ENCODE results near the gene CDKN2C.
"Not testable (repeated sequence)": the region's sequence is repeated elsewhere in the genome, so short reads cannot be mapped to it uniquely, and the experiment has no call there.

CDKN2C gene

DNA sequence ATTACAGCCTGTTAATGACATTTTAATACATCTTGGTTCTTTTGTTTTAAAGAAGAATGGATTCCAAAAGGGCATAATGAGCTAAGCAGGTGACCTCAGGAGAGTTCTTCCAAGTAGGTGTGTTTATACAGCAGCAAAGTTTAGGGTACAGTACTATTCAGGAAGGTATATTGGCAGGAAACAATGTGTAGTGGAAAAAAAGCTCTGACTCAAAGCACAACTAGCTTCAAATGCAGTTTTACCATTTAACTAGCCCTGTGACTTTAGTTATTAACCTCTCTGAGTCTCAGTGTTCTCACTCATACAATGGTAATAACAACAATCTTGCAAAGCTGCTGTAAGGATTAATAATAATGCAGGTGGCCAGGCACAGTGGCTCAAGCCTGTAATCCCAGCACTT is 39.9 kb upstream of the CDKN2C start:
- TF ChIP-seq MYC (IDR thresholded peaks at IDR 0.05; ENCODE audit: low read depth, low read length) (no peak), POLR2A (IDR thresholded peaks at IDR 0.05; ENCODE audit: extremely low read depth, insufficient read length) (no peak)
- TF ChIP-seq, protein P1, sequence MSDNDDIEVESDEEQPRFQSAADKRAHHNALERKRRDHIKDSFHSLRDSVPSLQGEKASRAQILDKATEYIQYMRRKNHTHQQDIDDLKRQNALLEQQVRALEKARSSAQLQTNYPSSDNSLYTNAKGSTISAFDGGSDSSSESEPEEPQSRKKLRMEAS (IDR thresholded peaks at IDR 0.05; ENCODE audit: low read depth, low read length) = no peak
- TF ChIP-seq, protein P2, sequence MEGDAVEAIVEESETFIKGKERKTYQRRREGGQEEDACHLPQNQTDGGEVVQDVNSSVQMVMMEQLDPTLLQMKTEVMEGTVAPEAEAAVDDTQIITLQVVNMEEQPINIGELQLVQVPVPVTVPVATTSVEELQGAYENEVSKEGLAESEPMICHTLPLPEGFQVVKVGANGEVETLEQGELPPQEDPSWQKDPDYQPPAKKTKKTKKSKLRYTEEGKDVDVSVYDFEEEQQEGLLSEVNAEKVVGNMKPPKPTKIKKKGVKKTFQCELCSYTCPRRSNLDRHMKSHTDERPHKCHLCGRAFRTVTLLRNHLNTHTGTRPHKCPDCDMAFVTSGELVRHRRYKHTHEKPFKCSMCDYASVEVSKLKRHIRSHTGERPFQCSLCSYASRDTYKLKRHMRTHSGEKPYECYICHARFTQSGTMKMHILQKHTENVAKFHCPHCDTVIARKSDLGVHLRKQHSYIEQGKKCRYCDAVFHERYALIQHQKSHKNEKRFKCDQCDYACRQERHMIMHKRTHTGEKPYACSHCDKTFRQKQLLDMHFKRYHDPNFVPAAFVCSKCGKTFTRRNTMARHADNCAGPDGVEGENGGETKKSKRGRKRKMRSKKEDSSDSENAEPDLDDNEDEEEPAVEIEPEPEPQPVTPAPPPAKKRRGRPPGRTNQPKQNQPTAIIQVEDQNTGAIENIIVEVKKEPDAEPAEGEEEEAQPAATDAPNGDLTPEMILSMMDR (IDR thresholded peaks at IDR 0.05; ENCODE audit: low read depth, low read length) = no peak
- no peak overlapping the region for H3K4me3 ChIP-seq (ENCODE audit: low read depth, low read length)
- no peak for DNase-seq (ENCODE audit: low read depth)

DNA sequence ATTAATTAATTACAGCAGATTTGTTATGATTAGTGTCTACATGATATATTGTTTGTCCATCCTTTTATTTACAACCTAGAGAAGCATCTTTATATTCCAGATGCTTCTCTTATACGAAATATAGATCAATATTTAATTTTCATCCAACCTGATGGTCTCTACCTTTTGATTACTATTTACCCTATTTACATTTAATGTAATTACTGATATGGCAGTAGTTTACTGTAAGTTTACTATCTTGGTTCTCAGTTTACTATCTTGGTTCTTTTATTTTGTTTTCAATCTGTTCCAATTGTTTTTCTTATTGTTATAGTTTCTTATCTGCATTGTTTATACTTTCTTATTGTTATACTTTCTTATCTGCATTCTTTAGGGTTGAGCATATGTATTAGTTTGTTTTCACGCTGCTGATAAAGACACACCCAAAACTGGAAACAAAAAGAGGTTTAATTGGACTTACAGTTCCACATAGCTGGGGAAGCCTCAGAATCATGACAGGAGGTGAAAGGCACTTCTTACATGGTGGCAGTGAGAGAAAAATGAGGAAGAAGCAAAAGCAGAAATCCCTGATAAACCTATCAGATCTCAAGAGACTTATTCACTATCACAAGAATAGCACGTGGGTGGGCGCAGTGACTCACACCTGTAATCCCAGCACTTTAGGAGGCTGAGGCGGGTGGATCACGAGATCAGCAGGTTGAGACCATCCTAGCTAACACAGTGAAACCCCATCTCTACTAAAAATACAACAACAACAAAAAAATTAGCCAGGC is 38.9 kb upstream of the CDKN2C start:
- no peak overlapping the region for H3K4me3 ChIP-seq (ENCODE audit: low read depth, low read length)
- TF ChIP-seq POLR2A (IDR thresholded peaks at IDR 0.05; ENCODE audit: extremely low read depth, insufficient read length) (no peak), MYC (IDR thresholded peaks at IDR 0.05; ENCODE audit: low read depth, low read length) (no peak)
- TF ChIP-seq, protein P2 (IDR thresholded peaks at IDR 0.05; ENCODE audit: low read depth, low read length) = no peak
- TF ChIP-seq, protein P1 (IDR thresholded peaks at IDR 0.05; ENCODE audit: low read depth, low read length) = no peak
- DNase-seq (ENCODE audit: low read depth) = peak; percentile 62

DNA sequence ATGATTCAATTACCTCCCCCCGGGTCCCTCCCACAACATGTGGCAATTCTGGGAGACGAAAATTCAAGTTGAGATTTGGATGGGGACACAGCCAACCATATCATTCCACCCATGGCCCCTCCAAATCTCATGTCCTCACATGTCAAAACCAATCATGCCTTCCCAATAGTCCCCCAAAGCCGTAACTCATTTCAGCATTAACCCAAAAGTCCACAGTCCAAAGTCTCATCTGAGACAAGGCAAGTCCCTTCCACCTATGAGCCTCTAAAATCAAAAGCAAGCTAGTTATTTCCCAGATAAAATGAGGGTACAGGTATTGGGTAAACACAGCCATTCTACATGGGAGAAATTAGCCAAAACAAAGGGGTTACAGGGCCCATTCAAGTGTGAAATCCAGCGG is 38.0 kb upstream of the CDKN2C start:
- DNase-seq (ENCODE audit: low read depth); H3K4me3 ChIP-seq (ENCODE audit: low read depth, low read length): not testable (repeated sequence)

DNA sequence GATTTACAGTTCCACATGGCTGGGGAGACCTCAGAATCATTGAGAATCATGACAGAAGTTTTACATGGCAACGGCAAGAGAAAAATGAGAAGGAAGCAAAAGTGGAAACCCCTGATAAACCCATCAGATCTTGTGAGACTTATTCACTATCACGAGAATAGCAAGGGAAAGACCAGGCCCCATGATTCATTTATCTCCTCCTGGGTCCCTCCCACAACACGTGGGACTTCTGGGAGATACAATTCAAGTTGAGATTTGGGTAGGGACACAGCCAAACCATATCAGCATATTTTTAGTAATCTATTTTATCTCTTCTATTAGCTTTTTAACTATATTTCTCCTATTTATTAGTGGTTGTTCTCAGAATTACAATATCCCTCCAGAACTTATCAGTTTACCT is 36.3 kb upstream of the CDKN2C start:
- not testable (repeated sequence) for DNase-seq (ENCODE audit: low read depth)

DNA sequence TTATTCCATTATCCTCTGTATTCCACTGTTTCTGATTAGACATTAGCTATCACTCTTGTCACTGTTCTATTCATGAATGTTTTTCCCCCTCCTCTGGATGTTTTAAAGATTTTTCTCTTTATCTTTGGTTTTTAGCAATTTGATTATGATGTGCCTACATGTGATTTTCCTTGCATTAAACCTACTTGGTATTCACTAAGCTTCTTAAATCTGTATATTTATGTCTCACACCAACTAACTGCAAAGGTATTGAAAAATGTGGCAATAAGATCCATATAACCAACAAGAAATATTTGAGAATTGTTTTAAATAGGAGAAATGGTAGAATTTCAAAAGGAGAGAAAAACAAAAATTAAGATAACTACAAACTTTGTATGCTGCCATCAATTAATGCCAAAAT is 35.2 kb upstream of the CDKN2C start:
- TF ChIP-seq, protein P2 (IDR thresholded peaks at IDR 0.05; ENCODE audit: low read depth, low read length) = no peak
- TF ChIP-seq MYC (IDR thresholded peaks at IDR 0.05; ENCODE audit: low read depth, low read length) (no peak), POLR2A (IDR thresholded peaks at IDR 0.05; ENCODE audit: extremely low read depth, insufficient read length) (no peak)
- TF ChIP-seq, protein P1 (IDR thresholded peaks at IDR 0.05; ENCODE audit: low read depth, low read length) = no peak
- DNase-seq (ENCODE audit: low read depth) = no peak
- no peak overlapping the region for H3K4me3 ChIP-seq (ENCODE audit: low read depth, low read length)

More for the DNA sequence above, 36.3 kb upstream of the CDKN2C start:
- not testable (repeated sequence) for H3K4me3 ChIP-seq (ENCODE audit: low read depth, low read length)

DNA sequence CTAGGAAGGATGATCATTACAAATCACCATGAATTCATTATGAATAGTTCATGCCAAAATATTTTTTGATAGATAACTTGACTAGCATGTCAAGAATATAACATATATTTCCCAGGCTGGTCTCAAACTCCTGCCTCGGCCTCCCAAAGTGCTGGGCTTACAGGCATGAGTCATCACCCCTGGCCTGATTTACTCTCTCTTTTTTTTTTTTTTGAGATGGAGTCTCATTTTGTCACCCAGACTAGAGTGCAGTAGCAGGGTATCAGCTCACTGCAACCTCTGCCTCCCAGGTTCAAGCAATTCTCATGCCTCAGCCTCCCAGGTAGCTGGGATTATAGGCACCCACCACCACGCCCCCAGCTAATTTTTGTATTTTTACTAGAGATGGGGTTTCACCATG is 34.8 kb upstream of the CDKN2C start:
- H3K4me3 ChIP-seq (ENCODE audit: low read depth, low read length); DNase-seq (ENCODE audit: low read depth): not testable (repeated sequence)

DNA sequence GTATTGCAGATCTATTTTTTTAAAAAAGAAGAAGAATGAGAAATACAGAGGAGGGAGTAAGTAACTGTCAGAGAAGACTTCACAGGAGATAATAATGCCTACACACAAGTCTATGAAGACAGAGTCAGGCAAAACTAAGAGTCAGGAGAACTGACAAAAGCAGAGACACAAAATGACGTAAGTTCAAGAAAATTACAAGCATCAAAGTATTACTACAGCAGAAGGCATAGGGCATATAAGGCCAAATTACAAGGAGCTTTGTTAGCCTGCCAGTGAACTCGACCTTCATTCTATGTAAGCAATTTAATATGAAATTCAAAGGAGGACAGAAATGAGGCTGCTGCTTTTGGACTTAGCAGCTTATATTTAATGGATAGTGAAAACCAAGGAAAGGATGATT is 33.7 kb upstream of the CDKN2C start:
- no peak overlapping the region for H3K4me3 ChIP-seq (ENCODE audit: low read depth, low read length)
- no peak for DNase-seq (ENCODE audit: low read depth)
- TF ChIP-seq POLR2A (IDR thresholded peaks at IDR 0.05; ENCODE audit: extremely low read depth, insufficient read length) (no peak), MYC (IDR thresholded peaks at IDR 0.05; ENCODE audit: low read depth, low read length) (no peak)
- TF ChIP-seq, protein P1 (IDR thresholded peaks at IDR 0.05; ENCODE audit: low read depth, low read length) = no peak
- TF ChIP-seq, protein P2 (IDR thresholded peaks at IDR 0.05; ENCODE audit: low read depth, low read length) = no peak
